Activated B cell treated with CpG ODN at 0.5 μM for 24 hours (primary cell): Measurements from ENCODE around the gene TAS2R9. TPM values are rescaled to one million over a fixed set of nuclear protein-coding genes. Genes with fewer than 3 reads are reported as not detected.

Experiments used
- ATAC-seq: fragments of 200-7000 bp; cut with Tn5 transposase; one replicate; pipeline ENCODE4 v1.10.0; 2021; ENCODE audit warnings: low read depth, mild to moderate bottlenecking, moderate library complexity
- CTCF ChIA-PET: fragments of 350-600 bp; sonication (Branson Sonifier 250); formaldehyde crosslinking; loops from one replicate; lab custom pipeline; 2021; ENCODE audit warnings: antibody characterized with exemption; lab: Charles Lee
- POLR2A ChIA-PET: fragments of 350-600 bp; sonication (Branson Sonifier 250); formaldehyde crosslinking; loops from one replicate; lab custom pipeline; 2021; ENCODE audit warnings: antibody characterized with exemption; lab: Charles Lee
- DNase-seq: peaks from one replicate; pipeline ENCODE4 v3.0.0; 2022
- H3K27ac Mint-ChIP-seq: one replicate; pipeline ENCODE4 v1.8.0; 2020; ENCODE audit warnings: mixed read lengths
- H3K27me3 Mint-ChIP-seq: one replicate; pipeline ENCODE4 v1.8.0; 2021; ENCODE audit warnings: mixed read lengths
- H3K36me3 Mint-ChIP-seq: one replicate; pipeline ENCODE4 v1.8.0; 2021; ENCODE audit warnings: low read depth, mixed read lengths
- H3K4me1 Mint-ChIP-seq: one replicate; pipeline ENCODE4 v1.8.0; 2021; ENCODE audit warnings: mixed read lengths
- H3K4me3 Mint-ChIP-seq: one replicate; pipeline ENCODE4 v1.8.0; 2020; ENCODE audit warnings: mild to moderate bottlenecking, mixed read lengths
- H3K9me3 Mint-ChIP-seq: one replicate; pipeline ENCODE4 v1.8.0; 2020; ENCODE audit warnings: mixed read lengths
- intact Hi-C: fragments of 100-400 bp; cut with micrococcal nuclease; formaldehyde crosslinking; loops from one replicate; pipeline ENCODE4 v1.15.1; 2024
- total RNA-seq: library from RNA; stranded (reverse); gene quantifications from 2 replicates; pipeline ENCODE4 v1.2.3, GENCODE V29; 2022
- TF ChIP-seq, protein P1 (sequence below): fragments of 200-600 bp; IDR thresholded peaks from one replicate; pipeline ENCODE4 v1.8.0; 2022; ENCODE audit warnings: antibody characterized with exemption, mild to moderate bottlenecking

TAS2R9 gene
- total RNA-seq, 1 donor from 2014 or later: not detected

DNA sequence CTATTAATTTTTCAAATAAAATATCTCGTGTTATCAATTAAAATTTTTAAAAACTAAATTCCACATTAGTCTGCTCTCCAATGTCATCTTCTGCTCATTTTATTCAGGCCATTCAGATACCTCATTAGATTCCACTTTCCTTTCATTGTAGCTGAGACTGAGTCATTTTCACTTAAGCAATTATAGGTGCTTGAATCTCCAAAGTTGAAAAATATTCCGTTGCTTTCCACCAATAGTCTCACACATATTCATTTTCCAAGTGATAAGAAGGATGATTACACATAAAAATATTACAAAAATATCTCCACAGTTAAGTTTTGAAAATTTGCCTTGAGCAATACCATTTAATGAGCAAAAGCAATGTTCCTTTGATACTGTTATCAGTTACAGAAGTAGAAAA is 50.3 kb downstream of the TAS2R9 start:
- H3K27me3 Mint-ChIP-seq: peaks cover 30% of the 10 kb centered on the region
- no peak overlapping the region for H3K27ac Mint-ChIP-seq
- POLR2A ChIA-PET: no interaction called here
- H3K4me1 Mint-ChIP-seq: no peaks in the 10 kb centered on the region
- H3K9me3 Mint-ChIP-seq: peaks cover 12% of the 10 kb centered on the region
- intact Hi-C loops: no loop called here
- no peak overlapping the region for H3K4me3 Mint-ChIP-seq
- no peak for DNase-seq
- ATAC-seq: no peak
- TF ChIP-seq, protein P1, sequence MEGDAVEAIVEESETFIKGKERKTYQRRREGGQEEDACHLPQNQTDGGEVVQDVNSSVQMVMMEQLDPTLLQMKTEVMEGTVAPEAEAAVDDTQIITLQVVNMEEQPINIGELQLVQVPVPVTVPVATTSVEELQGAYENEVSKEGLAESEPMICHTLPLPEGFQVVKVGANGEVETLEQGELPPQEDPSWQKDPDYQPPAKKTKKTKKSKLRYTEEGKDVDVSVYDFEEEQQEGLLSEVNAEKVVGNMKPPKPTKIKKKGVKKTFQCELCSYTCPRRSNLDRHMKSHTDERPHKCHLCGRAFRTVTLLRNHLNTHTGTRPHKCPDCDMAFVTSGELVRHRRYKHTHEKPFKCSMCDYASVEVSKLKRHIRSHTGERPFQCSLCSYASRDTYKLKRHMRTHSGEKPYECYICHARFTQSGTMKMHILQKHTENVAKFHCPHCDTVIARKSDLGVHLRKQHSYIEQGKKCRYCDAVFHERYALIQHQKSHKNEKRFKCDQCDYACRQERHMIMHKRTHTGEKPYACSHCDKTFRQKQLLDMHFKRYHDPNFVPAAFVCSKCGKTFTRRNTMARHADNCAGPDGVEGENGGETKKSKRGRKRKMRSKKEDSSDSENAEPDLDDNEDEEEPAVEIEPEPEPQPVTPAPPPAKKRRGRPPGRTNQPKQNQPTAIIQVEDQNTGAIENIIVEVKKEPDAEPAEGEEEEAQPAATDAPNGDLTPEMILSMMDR: no peak
- H3K36me3 Mint-ChIP-seq: peaks cover 4% of the 10 kb centered on the region
- CTCF ChIA-PET: no interaction called here

Other genes starting within 250 kb of the TAS2R9 start
- gene MAGOHB, start 196.6 kb downstream of the TAS2R9 start, total RNA-seq: 25.0 and 28.8 TPM in 2 replicates
- not detected in 2 replicates for gene STYK1, start 136.1 kb downstream of the TAS2R9 start, total RNA-seq
- gene YBX3, start 86.8 kb downstream of the TAS2R9 start, total RNA-seq: 50.3 and 58.8 TPM in 2 replicates
- gene TAS2R7, start 7.5 kb downstream of the TAS2R9 start, total RNA-seq: not detected in 2 replicates
- gene TAS2R8, start 2.9 kb downstream of the TAS2R9 start, total RNA-seq: not detected in 2 replicates
- 0.27 and 0.44 TPM in 2 replicates for gene TAS2R10, start 16.2 kb upstream of the TAS2R9 start, total RNA-seq
- 0.98 and 3.0 TPM in 2 replicates for gene PRR4, start 39.3 kb upstream of the TAS2R9 start, total RNA-seq
- 27.6 and 35.2 TPM in 2 replicates for gene PRH1, start 74.1 kb upstream of the TAS2R9 start, total RNA-seq
- gene TAS2R13, start 99.4 kb upstream of the TAS2R9 start, total RNA-seq: 1.00 and 1.4 TPM in 2 replicates
- gene PRH2, start 119.1 kb upstream of the TAS2R9 start, total RNA-seq: not detected in 2 replicates
- 2.9 and 3.1 TPM in 2 replicates for gene TAS2R14, start 129.1 kb upstream of the TAS2R9 start, total RNA-seq
- 1.0 and 1.2 TPM in 2 replicates for gene TAS2R50, start 176.7 kb upstream of the TAS2R9 start, total RNA-seq
- 1.7 and 2.4 TPM in 2 replicates for gene TAS2R20, start 188.1 kb upstream of the TAS2R9 start, total RNA-seq
- 2.9 and 4.0 TPM in 2 replicates for gene TAS2R19, start 212.5 kb upstream of the TAS2R9 start, total RNA-seq
- 4.3 and 5.3 TPM in 2 replicates for gene TAS2R31, start 221.2 kb upstream of the TAS2R9 start, total RNA-seq